Osteoblast (primary cell): ENCODE data around the gene TBC1D24. TPM values are rescaled to one million over a fixed set of nuclear protein-coding genes. Genes with fewer than 3 reads are reported as not detected.
A peak's percentile ranks its signal among the peaks of the same experiment; 100 is the strongest.

ENCODE experiments used
- DNase-seq: peaks from one replicate; pipeline ENCODE4 v3.0.0; 2011; ENCODE audit warnings: low spot score, mixed read lengths; ENCODE audit not compliant: insufficient read length; ENCODE audit errors: missing footprints
- H2AFZ ChIP-seq: 2 replicates; pipeline ENCODE4 v1.6.0; 2011; ENCODE audit warnings: mild to moderate bottlenecking, low read length
- H3K27ac ChIP-seq: 2 replicates; pipeline ENCODE4 v1.5.1; 2011; ENCODE audit warnings: mild to moderate bottlenecking, low read depth, low read length, moderate library complexity
- H3K27me3 ChIP-seq: 2 replicates; pipeline ENCODE4 v1.6.0; 2012; ENCODE audit warnings: mild to moderate bottlenecking, control low read depth, inconsistent platforms, low read length, moderate library complexity; ENCODE audit not compliant: insufficient read depth
- H3K36me3 ChIP-seq: 2 replicates; pipeline ENCODE4 v1.5.1; 2011; ENCODE audit warnings: mild to moderate bottlenecking, low read length, control low read depth, moderate library complexity; ENCODE audit not compliant: insufficient read depth
- H3K4me1 ChIP-seq: 2 replicates; pipeline ENCODE4 v1.5.1; 2011; ENCODE audit warnings: mild to moderate bottlenecking, low read length, control low read depth, moderate library complexity; ENCODE audit not compliant: insufficient read depth
- H3K4me2 ChIP-seq: 2 replicates; pipeline ENCODE4 v1.6.0; 2011; ENCODE audit warnings: mild to moderate bottlenecking, low read length; ENCODE audit not compliant: insufficient read depth
- H3K4me3 ChIP-seq: fragments of 200-600 bp; sonication (generic); 3 replicates; pipeline ENCODE4 v1.5.1; 2012; ENCODE audit warnings: mild to moderate bottlenecking, low read length, inconsistent platforms; ENCODE audit not compliant: insufficient read depth
- H3K79me2 ChIP-seq: 2 replicates; pipeline ENCODE4 v1.6.0; 2012; ENCODE audit warnings: mild to moderate bottlenecking, low read length, control low read depth, inconsistent platforms; ENCODE audit not compliant: insufficient read depth
- H3K9me3 ChIP-seq: 2 replicates; pipeline ENCODE4 v1.5.1; 2011; ENCODE audit warnings: low read depth, low read length, control low read depth
- H4K20me1 ChIP-seq: 2 replicates; pipeline ENCODE4 v1.6.0; 2012; ENCODE audit warnings: mild to moderate bottlenecking, low read length, control low read depth; ENCODE audit not compliant: insufficient read depth
- CTCF ChIP-seq: IDR thresholded peaks from 2 replicates; pipeline ENCODE4 v1.5.1; 2011; ENCODE audit warnings: mild to moderate bottlenecking, low read depth, low read length, moderate library complexity; ENCODE audit errors: extremely low read depth
- total RNA-seq: library from RNA; depleted of rRNA; stranded (reverse); fragments of >200 nt; gene quantifications from 2 replicates; pipeline ENCODE4 v1.2.3, GENCODE V29; 2012

TBC1D24 gene
- total RNA-seq, 1 donor = 16.6 TPM

GRCh38 chr16:2473999-2474876 lies 689 bp upstream of the TBC1D24 start:
- peak overlapping the region; percentile 84 for H2AFZ ChIP-seq
- H3K27ac ChIP-seq = peak overlapping the region; percentile 63
- H3K79me2 ChIP-seq = peaks cover 29% of the 10 kb centered on the region
- no peaks in the 10 kb centered on the region for H3K27me3 ChIP-seq
- H3K4me3 ChIP-seq = peak overlapping the region; percentile 83
- peaks cover 18% of the 10 kb centered on the region for H4K20me1 ChIP-seq
- peak overlapping the region; percentile 88 for H3K4me2 ChIP-seq
- H3K9me3 ChIP-seq = no peaks in the 10 kb centered on the region
- peaks cover 9% of the 10 kb centered on the region for H3K4me1 ChIP-seq
- TF ChIP-seq CTCF = peak; percentile 18
- peak; percentile 99 for DNase-seq
- no peaks in the 10 kb centered on the region for H3K36me3 ChIP-seq

- Histone ChIP-seq H3K27me3 (no peaks in the 10 kb centered on the region), H4K20me1 (peaks cover 22% of the 10 kb centered on the region), H3K4me3 (peak overlapping the region; percentile 83), H3K36me3 (no peaks in the 10 kb centered on the region), H3K27ac (no peak overlapping the region), H3K9me3 (no peaks in the 10 kb centered on the region), H3K4me2 (peak overlapping the region; percentile 79), H2AFZ (no peak overlapping the region), H3K79me2 (peaks cover 33% of the 10 kb centered on the region), H3K4me1 (peaks cover 9% of the 10 kb centered on the region)
- DNase-seq = no peak
- TF ChIP-seq CTCF = no peak
Measured at GRCh38 chr16:2475413-2476344, 752 bp downstream of the TBC1D24 start.

DNA sequence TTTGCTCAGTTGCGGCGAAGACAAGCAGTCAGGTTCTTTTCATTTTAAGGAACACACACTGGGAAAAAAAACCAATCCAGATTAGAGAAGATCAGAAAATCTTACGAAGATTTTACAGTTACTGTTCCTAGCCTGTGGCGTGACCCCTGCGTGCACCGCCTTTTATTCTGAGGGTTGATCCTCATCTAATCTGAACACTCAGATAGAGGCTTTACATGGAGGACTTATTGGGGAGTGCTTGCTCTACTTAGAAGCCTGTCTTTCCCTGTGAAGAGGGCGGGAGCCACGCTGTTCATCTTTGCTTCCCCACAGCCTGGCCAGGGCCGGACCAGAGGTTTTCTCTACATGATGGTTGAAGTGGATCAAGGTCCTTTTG lies 1.4 kb downstream of the TBC1D24 start:
- Histone ChIP-seq H3K27ac (no peak overlapping the region), H2AFZ (no peak overlapping the region), H4K20me1 (peaks cover 22% of the 10 kb centered on the region), H3K36me3 (no peaks in the 10 kb centered on the region), H3K4me1 (peaks cover 9% of the 10 kb centered on the region), H3K27me3 (no peaks in the 10 kb centered on the region), H3K79me2 (peaks cover 33% of the 10 kb centered on the region), H3K9me3 (no peaks in the 10 kb centered on the region), H3K4me3 (no peak overlapping the region), H3K4me2 (peak overlapping the region; percentile 79)
- no peak for TF ChIP-seq CTCF
- DNase-seq = peak; percentile 93
